ENCODE data around the gene TOX3. TPM values are rescaled to one million over a fixed set of nuclear protein-coding genes. Genes with fewer than 3 reads are reported as not detected.

The TOX3 gene
- total and polyA plus RNA-seq, 2 of the 13 experiments (the other 11 are each of a cell fraction or from before 2014, with no cell fraction given): 14.5 to 98.6 TPM

DNA sequence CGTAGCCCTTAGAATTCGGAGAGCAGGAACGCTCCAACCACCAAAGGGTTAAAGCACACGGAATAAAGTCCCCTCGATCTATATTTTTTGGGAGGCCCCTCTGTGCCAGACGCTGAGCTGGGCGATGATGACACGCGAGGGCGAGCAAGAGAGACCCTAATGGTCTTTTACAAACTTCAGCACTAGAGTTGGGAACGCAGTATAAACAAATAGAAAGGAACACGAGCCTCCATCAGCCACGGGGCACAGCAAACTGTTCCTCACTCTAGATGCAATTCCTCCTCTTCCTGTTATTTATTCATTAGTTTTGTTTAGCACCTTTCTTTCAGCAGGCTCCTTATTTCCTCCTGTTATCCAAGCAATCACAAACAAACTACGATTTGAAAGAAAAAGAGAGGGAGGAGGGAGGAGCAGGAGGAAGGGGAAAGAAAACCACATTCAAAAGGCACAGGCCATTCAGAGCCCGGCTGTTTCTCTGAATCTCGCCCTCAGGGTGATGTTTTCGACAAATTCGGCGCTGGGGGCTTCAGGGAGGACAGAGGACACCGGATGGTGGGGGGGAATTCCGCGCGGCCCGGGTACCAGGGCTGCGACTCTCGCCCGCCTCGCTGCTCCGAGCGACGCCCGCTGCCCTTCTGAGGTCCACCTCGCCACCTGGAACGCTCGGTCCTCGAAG lies 1.6 kb downstream of the TOX3 start (continued):
- TF ChIP-seq ZNF501 (CRISPR knock-in tag; IDR thresholded peaks at IDR 0.05) (peak; percentile 42; the same call in 1 of the 2 replicates), RFX5 (IDR thresholded peaks at IDR 0.05; ENCODE audit: low read depth, low read length) (no peak), ZNF816 (CRISPR knock-in tag; IDR thresholded peaks at IDR 0.05; ENCODE audit: borderline replicate concordance) (peak; percentile 65; the same call in 1 of the 2 replicates), DNMT1 (CRISPR knock-in tag; IDR thresholded peaks at IDR 0.05) (0 out of 2 replicates have a peak, but pooled peaks have one; percentile 29), SNAI1 (CRISPR knock-in tag; IDR thresholded peaks at IDR 0.05; ENCODE audit: borderline replicate concordance) (peak; percentile 5; the same call in 1 of the 2 replicates), NKX3-1 (CRISPR knock-in tag; IDR thresholded peaks at IDR 0.05) (no peak), AGO1 (IDR thresholded peaks at IDR 0.05; ENCODE audit: low read depth, low read length, poor library complexity, severe bottlenecking) (peak; percentile 31), REL (CRISPR knock-in tag; conservative IDR thresholded peaks at IDR 0.05) (no peak), IRF1 (CRISPR knock-in tag; IDR thresholded peaks at IDR 0.05; ENCODE audit: low read depth) (no peak), RBM22 (optimal IDR thresholded peaks at IDR 0.05; ENCODE audit: low read length) (no peak), SP2 (CRISPR knock-in tag; IDR thresholded peaks at IDR 0.05) (no peak), ZC3H13 (CRISPR knock-in tag; IDR thresholded peaks at IDR 0.05) (no peak), SAP130 (CRISPR knock-in tag; IDR thresholded peaks at IDR 0.05; ENCODE audit: low read depth) (peak; percentile 3), FOXO1 (CRISPR knock-in tag; IDR thresholded peaks at IDR 0.05) (no peak), THAP11 (CRISPR knock-in tag; IDR thresholded peaks at IDR 0.05) (no peak), GABPA (IDR thresholded peaks at IDR 0.05; ENCODE audit: low read depth, low read length) (no peak), GABPA (CRISPR knock-in tag; IDR thresholded peaks at IDR 0.05; ENCODE audit: low read depth) (no peak), NR2F1 (CRISPR knock-in tag; IDR thresholded peaks at IDR 0.05) (no peak), FOXA3 (CRISPR knock-in tag; IDR thresholded peaks at IDR 0.05) (no peak), ZNF564 (CRISPR knock-in tag; IDR thresholded peaks at IDR 0.05) (no peak)
- TF ChIP-seq, protein P1, sequence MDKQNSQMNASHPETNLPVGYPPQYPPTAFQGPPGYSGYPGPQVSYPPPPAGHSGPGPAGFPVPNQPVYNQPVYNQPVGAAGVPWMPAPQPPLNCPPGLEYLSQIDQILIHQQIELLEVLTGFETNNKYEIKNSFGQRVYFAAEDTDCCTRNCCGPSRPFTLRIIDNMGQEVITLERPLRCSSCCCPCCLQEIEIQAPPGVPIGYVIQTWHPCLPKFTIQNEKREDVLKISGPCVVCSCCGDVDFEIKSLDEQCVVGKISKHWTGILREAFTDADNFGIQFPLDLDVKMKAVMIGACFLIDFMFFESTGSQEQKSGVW (CRISPR knock-in tag; IDR thresholded peaks at IDR 0.05; ENCODE audit: borderline replicate concordance): no peak
- TF ChIP-seq, protein P2, sequence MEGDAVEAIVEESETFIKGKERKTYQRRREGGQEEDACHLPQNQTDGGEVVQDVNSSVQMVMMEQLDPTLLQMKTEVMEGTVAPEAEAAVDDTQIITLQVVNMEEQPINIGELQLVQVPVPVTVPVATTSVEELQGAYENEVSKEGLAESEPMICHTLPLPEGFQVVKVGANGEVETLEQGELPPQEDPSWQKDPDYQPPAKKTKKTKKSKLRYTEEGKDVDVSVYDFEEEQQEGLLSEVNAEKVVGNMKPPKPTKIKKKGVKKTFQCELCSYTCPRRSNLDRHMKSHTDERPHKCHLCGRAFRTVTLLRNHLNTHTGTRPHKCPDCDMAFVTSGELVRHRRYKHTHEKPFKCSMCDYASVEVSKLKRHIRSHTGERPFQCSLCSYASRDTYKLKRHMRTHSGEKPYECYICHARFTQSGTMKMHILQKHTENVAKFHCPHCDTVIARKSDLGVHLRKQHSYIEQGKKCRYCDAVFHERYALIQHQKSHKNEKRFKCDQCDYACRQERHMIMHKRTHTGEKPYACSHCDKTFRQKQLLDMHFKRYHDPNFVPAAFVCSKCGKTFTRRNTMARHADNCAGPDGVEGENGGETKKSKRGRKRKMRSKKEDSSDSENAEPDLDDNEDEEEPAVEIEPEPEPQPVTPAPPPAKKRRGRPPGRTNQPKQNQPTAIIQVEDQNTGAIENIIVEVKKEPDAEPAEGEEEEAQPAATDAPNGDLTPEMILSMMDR (CRISPR knock-in tag; IDR thresholded peaks at IDR 0.05): no peak
- TF ChIP-seq, protein P3, sequence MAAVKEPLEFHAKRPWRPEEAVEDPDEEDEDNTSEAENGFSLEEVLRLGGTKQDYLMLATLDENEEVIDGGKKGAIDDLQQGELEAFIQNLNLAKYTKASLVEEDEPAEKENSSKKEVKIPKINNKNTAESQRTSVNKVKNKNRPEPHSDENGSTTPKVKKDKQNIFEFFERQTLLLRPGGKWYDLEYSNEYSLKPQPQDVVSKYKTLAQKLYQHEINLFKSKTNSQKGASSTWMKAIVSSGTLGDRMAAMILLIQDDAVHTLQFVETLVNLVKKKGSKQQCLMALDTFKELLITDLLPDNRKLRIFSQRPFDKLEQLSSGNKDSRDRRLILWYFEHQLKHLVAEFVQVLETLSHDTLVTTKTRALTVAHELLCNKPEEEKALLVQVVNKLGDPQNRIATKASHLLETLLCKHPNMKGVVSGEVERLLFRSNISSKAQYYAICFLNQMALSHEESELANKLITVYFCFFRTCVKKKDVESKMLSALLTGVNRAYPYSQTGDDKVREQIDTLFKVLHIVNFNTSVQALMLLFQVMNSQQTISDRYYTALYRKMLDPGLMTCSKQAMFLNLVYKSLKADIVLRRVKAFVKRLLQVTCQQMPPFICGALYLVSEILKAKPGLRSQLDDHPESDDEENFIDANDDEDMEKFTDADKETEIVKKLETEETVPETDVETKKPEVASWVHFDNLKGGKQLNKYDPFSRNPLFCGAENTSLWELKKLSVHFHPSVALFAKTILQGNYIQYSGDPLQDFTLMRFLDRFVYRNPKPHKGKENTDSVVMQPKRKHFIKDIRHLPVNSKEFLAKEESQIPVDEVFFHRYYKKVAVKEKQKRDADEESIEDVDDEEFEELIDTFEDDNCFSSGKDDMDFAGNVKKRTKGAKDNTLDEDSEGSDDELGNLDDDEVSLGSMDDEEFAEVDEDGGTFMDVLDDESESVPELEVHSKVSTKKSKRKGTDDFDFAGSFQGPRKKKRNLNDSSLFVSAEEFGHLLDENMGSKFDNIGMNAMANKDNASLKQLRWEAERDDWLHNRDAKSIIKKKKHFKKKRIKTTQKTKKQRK (IDR thresholded peaks at IDR 0.05; ENCODE audit: low read length): no peak
